ENCODE data around the gene BAZ2A.

DNA sequence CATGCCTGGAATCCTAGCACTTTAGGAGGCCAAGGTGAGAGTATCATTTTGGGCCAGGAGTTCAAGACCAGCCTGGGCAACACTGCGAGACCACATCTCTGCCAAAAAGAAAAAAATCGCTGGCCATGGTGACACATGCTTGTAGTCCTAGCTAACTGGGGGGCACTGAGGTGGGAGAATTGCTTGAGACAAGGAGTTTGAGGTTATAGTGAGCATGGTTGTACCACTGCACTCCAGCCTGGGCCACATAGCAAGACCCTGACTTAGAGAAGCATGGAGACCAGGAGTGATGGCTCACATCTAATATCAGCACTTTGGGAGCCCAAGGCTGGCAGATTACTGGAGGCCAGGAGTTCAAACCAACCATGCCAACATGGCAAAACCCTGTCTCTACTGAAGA is 48.7 kb upstream of the BAZ2A start:
- no peak for TF ChIP-seq ZFP41 (tag by site-specific recombination; IDR thresholded peaks at IDR 0.05; ENCODE audit: borderline replicate concordance)
- TF ChIP-seq, protein P1, sequence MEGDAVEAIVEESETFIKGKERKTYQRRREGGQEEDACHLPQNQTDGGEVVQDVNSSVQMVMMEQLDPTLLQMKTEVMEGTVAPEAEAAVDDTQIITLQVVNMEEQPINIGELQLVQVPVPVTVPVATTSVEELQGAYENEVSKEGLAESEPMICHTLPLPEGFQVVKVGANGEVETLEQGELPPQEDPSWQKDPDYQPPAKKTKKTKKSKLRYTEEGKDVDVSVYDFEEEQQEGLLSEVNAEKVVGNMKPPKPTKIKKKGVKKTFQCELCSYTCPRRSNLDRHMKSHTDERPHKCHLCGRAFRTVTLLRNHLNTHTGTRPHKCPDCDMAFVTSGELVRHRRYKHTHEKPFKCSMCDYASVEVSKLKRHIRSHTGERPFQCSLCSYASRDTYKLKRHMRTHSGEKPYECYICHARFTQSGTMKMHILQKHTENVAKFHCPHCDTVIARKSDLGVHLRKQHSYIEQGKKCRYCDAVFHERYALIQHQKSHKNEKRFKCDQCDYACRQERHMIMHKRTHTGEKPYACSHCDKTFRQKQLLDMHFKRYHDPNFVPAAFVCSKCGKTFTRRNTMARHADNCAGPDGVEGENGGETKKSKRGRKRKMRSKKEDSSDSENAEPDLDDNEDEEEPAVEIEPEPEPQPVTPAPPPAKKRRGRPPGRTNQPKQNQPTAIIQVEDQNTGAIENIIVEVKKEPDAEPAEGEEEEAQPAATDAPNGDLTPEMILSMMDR (tag by site-specific recombination; IDR thresholded peaks at IDR 0.05): no peak

All from HEK293 (cell line).